ENCODE measurements around the gene ATXN2. TPM values are rescaled to one million over a fixed set of nuclear protein-coding genes. Genes with fewer than 3 reads are reported as not detected.

The ATXN2 gene
- total and polyA plus RNA-seq, 9 of the 15 experiments (the other 6 are each of a cell fraction or from before 2014, with no cell fraction given) = 16.8 to 67.8 (median 29.3) TPM

- no peak overlapping the region for H3K4me3 ChIP-seq
- H3K36me3 ChIP-seq (ENCODE audit: control insufficient read depth, insufficient read depth, low read length) = peaks cover 88% of the 10 kb centered on the region
- H2AFZ ChIP-seq (ENCODE audit: low read depth, low read length) = no peak overlapping the region
- intact Hi-C loops (cut with micrococcal nuclease) (loop anchor here (5.0 kb wide), 2 partner anchors 123 to 217 kb away; no protein-coding TSS in a partner anchor), in situ Hi-C loops (cut with MboI) (no loop called here)
- BruUV-seq (replicated peaks) = no TSS peak
- no peaks in the 10 kb centered on the region for H3K9me1 ChIP-seq (ENCODE audit: control insufficient read depth, insufficient read depth, low read length)
- CTCF ChIA-PET (ENCODE audit: low intra/inter-chr PET ratio) = interaction anchor here (2.1 kb wide), 1 partner anchor 58 kb away, joined by 7 read pairs; no protein-coding TSS in a partner anchor
- 84% methylated on average over 11 of the region's 11 CpGs for WGBS (ENCODE audit: insufficient coverage, low coverage, missing lambda C conversion rate)
- ATAC-seq = no peak
- DNase-seq (ENCODE audit: extremely low read depth in 1 of 4, low spot score in 3 of 4) = no peak
- POLR2A ChIA-PET = interaction anchor here (0.6 to 0.8 kb wide), 3 partner anchors 8 to 13 kb away, joined by 3 read pairs; no protein-coding TSS in a partner anchor
- no peak for FAIRE-seq
- no peak overlapping the region; the same call in 2 of the 3 replicates for H3K27ac ChIP-seq (ENCODE audit: extremely low read depth, low read depth, low read length)
- no peaks in the 10 kb centered on the region for H3K79me2 ChIP-seq (ENCODE audit: control insufficient read depth, insufficient read depth, low read length)
- no peaks in the 10 kb centered on the region for H3K27me3 ChIP-seq (ENCODE audit: control insufficient read depth in 2 of 2, insufficient read depth in 2 of 2, low read length in 2 of 2)
- H4K20me1 ChIP-seq (replicated peaks; ENCODE audit: control insufficient read depth, insufficient read depth, low read length) = 0 out of 2 replicates have a peak, but pooled peaks cover 8% of the 10 kb centered on the region
- no peak overlapping the region for H3K9ac ChIP-seq (ENCODE audit: insufficient read depth in 1 of 2, low read depth in 2 of 2, low read length in 2 of 2)
- H3K4me2 ChIP-seq (ENCODE audit: insufficient read depth, low read length) = no peak overlapping the region
- H3K9me3 ChIP-seq (replicated peaks; ENCODE audit: control insufficient read depth, insufficient read depth, low read depth, low read length) = no peaks in the 10 kb centered on the region
- TF ChIP-seq FOSL1 (tag; conservative IDR thresholded peaks at IDR 0.05) = no peak
- no peak for TF ChIP-seq HNRNPL (IDR thresholded peaks at IDR 0.05; ENCODE audit: low read depth, low read length)
- TF ChIP-seq C11orf30 (IDR thresholded peaks at IDR 0.05; ENCODE audit: low read depth) = peak; percentile 9; the same call in 1 of the 2 replicates
- TF ChIP-seq ZNF316 (IDR thresholded peaks at IDR 0.05) = 0 out of 2 replicates have a peak, but pooled peaks have one; percentile 12
- TF ChIP-seq TRIM28 (IDR thresholded peaks at IDR 0.05) = no peak
- peaks cover 0 to 3% of the 10 kb centered on the region in 2 experiments; a peak in 1 of 5 replicates for H3K4me1 ChIP-seq (replicated peaks in 1 of 2; ENCODE audit: control insufficient read depth in 2 of 2, insufficient read depth in 2 of 2, low read length in 2 of 2)
Observed at GRCh38 chr12:111454716-111455447, 144.2 kb downstream of the ATXN2 start.

All from K562 (cell line).